K562 (cell line): ENCODE results near the gene PTP4A2. TPM values are rescaled to one million over a fixed set of nuclear protein-coding genes. Genes with fewer than 3 reads are reported as not detected.

ENCODE experiments used
- CC2D1A ChIP-seq: fragments of 450-650 bp; IDR thresholded peaks from 2 replicates; pipeline ENCODE4 v1.6.1; 2017; ENCODE audit warnings: mild to moderate bottlenecking
- CXXC5 ChIP-seq: fragments of 250-450 bp; sonication (Bioruptor Pico); IDR thresholded peaks from 2 replicates; pipeline ENCODE4 v1.8.0; 2022; ENCODE audit warnings: inconsistent platforms, mild to moderate bottlenecking, moderate library complexity
- EZH2 ChIP-seq: IDR thresholded peaks from 2 replicates; pipeline ENCODE4 v1.6.1; 2012; ENCODE audit warnings: low read depth, mild to moderate bottlenecking, inconsistent platforms, low read length, borderline replicate concordance
- FOS ChIP-seq: IDR thresholded peaks from 3 replicates; pipeline ENCODE4 v1.6.1; 2011; ENCODE audit not compliant: insufficient read length; ENCODE audit errors: extremely low read depth
- HEY1 ChIP-seq: fragments of 250-450 bp; sonication (Bioruptor Pico); IDR thresholded peaks from 2 replicates; pipeline ENCODE4 v1.5.0; 2020; ENCODE audit warnings: mild to moderate bottlenecking, moderate library complexity, borderline replicate concordance
- PHB2 ChIP-seq: fragments of 450-650 bp; IDR thresholded peaks from 2 replicates; pipeline ENCODE4 v1.6.1; 2017; ENCODE audit warnings: low read depth
- SMAD3 ChIP-seq: fragments of 450-650 bp; formaldehyde crosslinking; conservative IDR thresholded peaks from 2 replicates; pipeline ENCODE4 v1.4.0; 2020; ENCODE audit warnings: mild to moderate bottlenecking
- SUPT5H ChIP-seq: fragments of 450-650 bp; IDR thresholded peaks from 2 replicates; pipeline ENCODE4 v1.6.1; 2016
- ZC3H11A ChIP-seq: IDR thresholded peaks from 2 replicates; pipeline ENCODE4 v1.6.1; 2012; ENCODE audit warnings: low read depth, low read length, improper control_type of control experiment
- polyA plus RNA-seq, 8 experiments: library from polyadenylated mRNA; depleted of rRNA in 4 of 8; stranded (reverse) in 5 of 8; unstranded in 3 of 8; fragments of >200 nt; fragmentation: Nextera tagmentation in 2 of 8; fragmentation: Illumina TruSeq in 1 of 8; extraction: Ambion mirVana in 2 of 8; extraction: Trizol in 1 of 8; gene quantifications; 2 replicates each; pipeline versions ENCODE4 v1.2.1 to v1.2.3, GENCODE V29; 2011 to 2014; ENCODE audit warnings: inconsistent platforms in 1 of 8, missing spikeins in 1 of 8
- total RNA-seq, 7 experiments: library from RNA; depleted of rRNA in 6 of 7; stranded (reverse); fragments of >200 nt in 6 of 7; fragmentation: Illumina TruSeq in 2 of 7; extraction: Trizol in 2 of 7; gene quantifications; 2 replicates each; pipeline versions ENCODE4 v1.2.1 to v1.2.3, GENCODE V29; 2011 to 2021; ENCODE audit warnings: low replicate concordance in 1 of 7
- TF ChIP-seq, protein P1 (sequence below), 2 experiments: fragments of 450-650 bp; conservative IDR thresholded peaks; 2 replicates each; pipeline ENCODE4 v1.6.1; 2017; ENCODE audit warnings: mild to moderate bottlenecking in 2 of 2, moderate library complexity in 2 of 2
- TF ChIP-seq, protein P2 (sequence below): fragments of 250-450 bp; sonication (Bioruptor Pico); IDR thresholded peaks from 2 replicates; pipeline ENCODE4 v1.5.0; 2021
- TF ChIP-seq, protein P3 (sequence below): sonication (generic); formaldehyde crosslinking; IDR thresholded peaks from 2 replicates; pipeline ENCODE4 v1.8.0; 2022; ENCODE audit warnings: mild to moderate bottlenecking, missing genetic modification reagents
- TF ChIP-seq, protein P4 (sequence below): sonication (generic); formaldehyde crosslinking; IDR thresholded peaks from 2 replicates; pipeline ENCODE4 v1.8.0; 2023; ENCODE audit warnings: mild to moderate bottlenecking, missing genetic modification reagents
- TF ChIP-seq, protein P5 (sequence below): fragments of 250-450 bp; sonication (Bioruptor Pico); IDR thresholded peaks from 2 replicates; pipeline ENCODE4 v1.8.0; 2021; ENCODE audit warnings: moderate library complexity, mild to moderate bottlenecking, inconsistent platforms

Gene PTP4A2
- total and polyA plus RNA-seq, 9 of the 15 experiments (the other 6 are each of a cell fraction or from before 2014, with no cell fraction given) = 197 to 870 (median 480) TPM

DNA sequence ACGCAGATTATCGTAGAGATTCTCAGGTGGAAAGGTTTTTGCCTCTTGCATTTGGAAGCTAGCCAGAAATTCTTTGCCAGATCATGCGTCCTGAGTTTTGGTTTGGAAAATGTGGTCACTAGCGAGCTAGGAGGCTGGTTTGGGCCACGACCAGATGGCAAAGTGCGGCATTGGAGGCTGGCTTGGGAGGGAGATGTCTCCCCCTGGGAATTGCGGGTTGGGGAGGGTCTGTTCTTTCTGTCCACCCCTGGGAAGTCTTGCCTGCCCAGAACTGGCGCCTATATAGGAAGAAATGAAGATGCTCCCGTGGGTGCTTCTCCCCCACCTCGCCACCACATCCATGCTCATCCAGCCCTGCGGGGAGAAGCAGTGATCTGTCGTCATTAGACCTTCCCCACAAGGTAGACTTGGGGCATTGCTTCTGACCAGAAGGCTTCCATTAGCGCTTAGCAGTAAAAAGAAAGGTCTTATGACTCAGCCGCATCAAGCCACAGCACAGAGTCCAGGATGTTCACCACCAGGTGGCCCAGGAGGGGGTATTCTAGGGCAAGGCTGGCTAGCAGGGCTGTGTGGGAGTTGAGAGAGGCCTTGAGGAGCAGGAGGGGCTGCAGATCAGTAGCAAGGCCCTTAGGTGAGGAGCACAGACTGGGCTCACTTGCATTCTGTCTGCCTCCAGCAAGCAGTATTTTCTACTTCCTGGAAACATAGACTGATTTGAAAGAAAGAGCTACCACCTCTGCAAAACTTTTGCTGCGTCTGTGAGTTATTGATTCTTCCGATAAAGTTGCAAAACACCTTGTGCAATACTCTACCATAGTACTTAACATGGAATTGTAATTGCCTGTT, 1.5 kb upstream of the PTP4A2 start (continued):
- TF ChIP-seq EZH2 = no peak
- TF ChIP-seq CXXC5 (CRISPR knock-in tag) = peak; percentile 69
- TF ChIP-seq FOS = no peak
- no peak for TF ChIP-seq HEY1
- TF ChIP-seq, protein P1, sequence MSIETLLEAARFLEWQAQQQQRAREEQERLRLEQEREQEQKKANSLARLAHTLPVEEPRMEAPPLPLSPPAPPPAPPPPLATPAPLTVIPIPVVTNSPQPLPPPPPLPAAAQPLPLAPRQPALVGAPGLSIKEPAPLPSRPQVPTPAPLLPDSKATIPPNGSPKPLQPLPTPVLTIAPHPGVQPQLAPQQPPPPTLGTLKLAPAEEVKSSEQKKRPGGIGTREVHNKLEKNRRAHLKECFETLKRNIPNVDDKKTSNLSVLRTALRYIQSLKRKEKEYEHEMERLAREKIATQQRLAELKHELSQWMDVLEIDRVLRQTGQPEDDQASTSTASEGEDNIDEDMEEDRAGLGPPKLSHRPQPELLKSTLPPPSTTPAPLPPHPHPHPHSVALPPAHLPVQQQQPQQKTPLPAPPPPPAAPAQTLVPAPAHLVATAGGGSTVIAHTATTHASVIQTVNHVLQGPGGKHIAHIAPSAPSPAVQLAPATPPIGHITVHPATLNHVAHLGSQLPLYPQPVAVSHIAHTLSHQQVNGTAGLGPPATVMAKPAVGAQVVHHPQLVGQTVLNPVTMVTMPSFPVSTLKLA (conservative IDR thresholded peaks at IDR 0.05) = peak; percentile 13 to 53; a peak in 2 of 4 replicates
- peak; percentile 51; the same call in 1 of the 2 replicates for TF ChIP-seq CC2D1A
- TF ChIP-seq SMAD3 (CRISPR knock-in tag) = peak; percentile 28; the same call in 1 of the 2 replicates
- TF ChIP-seq SUPT5H = no peak
- TF ChIP-seq PHB2 = no peak
- TF ChIP-seq, protein P2, sequence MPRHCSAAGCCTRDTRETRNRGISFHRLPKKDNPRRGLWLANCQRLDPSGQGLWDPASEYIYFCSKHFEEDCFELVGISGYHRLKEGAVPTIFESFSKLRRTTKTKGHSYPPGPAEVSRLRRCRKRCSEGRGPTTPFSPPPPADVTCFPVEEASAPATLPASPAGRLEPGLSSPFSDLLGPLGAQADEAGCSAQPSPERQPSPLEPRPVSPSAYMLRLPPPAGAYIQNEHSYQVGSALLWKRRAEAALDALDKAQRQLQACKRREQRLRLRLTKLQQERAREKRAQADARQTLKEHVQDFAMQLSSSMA (CRISPR knock-in tag) = 0 out of 2 replicates have a peak, but pooled peaks have one; percentile 35
- TF ChIP-seq, protein P3, sequence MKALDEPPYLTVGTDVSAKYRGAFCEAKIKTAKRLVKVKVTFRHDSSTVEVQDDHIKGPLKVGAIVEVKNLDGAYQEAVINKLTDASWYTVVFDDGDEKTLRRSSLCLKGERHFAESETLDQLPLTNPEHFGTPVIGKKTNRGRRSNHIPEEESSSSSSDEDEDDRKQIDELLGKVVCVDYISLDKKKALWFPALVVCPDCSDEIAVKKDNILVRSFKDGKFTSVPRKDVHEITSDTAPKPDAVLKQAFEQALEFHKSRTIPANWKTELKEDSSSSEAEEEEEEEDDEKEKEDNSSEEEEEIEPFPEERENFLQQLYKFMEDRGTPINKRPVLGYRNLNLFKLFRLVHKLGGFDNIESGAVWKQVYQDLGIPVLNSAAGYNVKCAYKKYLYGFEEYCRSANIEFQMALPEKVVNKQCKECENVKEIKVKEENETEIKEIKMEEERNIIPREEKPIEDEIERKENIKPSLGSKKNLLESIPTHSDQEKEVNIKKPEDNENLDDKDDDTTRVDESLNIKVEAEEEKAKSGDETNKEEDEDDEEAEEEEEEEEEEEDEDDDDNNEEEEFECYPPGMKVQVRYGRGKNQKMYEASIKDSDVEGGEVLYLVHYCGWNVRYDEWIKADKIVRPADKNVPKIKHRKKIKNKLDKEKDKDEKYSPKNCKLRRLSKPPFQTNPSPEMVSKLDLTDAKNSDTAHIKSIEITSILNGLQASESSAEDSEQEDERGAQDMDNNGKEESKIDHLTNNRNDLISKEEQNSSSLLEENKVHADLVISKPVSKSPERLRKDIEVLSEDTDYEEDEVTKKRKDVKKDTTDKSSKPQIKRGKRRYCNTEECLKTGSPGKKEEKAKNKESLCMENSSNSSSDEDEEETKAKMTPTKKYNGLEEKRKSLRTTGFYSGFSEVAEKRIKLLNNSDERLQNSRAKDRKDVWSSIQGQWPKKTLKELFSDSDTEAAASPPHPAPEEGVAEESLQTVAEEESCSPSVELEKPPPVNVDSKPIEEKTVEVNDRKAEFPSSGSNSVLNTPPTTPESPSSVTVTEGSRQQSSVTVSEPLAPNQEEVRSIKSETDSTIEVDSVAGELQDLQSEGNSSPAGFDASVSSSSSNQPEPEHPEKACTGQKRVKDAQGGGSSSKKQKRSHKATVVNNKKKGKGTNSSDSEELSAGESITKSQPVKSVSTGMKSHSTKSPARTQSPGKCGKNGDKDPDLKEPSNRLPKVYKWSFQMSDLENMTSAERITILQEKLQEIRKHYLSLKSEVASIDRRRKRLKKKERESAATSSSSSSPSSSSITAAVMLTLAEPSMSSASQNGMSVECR (CRISPR knock-in tag) = peak; percentile 72; the same call in 1 of the 2 replicates
- TF ChIP-seq, protein P4, sequence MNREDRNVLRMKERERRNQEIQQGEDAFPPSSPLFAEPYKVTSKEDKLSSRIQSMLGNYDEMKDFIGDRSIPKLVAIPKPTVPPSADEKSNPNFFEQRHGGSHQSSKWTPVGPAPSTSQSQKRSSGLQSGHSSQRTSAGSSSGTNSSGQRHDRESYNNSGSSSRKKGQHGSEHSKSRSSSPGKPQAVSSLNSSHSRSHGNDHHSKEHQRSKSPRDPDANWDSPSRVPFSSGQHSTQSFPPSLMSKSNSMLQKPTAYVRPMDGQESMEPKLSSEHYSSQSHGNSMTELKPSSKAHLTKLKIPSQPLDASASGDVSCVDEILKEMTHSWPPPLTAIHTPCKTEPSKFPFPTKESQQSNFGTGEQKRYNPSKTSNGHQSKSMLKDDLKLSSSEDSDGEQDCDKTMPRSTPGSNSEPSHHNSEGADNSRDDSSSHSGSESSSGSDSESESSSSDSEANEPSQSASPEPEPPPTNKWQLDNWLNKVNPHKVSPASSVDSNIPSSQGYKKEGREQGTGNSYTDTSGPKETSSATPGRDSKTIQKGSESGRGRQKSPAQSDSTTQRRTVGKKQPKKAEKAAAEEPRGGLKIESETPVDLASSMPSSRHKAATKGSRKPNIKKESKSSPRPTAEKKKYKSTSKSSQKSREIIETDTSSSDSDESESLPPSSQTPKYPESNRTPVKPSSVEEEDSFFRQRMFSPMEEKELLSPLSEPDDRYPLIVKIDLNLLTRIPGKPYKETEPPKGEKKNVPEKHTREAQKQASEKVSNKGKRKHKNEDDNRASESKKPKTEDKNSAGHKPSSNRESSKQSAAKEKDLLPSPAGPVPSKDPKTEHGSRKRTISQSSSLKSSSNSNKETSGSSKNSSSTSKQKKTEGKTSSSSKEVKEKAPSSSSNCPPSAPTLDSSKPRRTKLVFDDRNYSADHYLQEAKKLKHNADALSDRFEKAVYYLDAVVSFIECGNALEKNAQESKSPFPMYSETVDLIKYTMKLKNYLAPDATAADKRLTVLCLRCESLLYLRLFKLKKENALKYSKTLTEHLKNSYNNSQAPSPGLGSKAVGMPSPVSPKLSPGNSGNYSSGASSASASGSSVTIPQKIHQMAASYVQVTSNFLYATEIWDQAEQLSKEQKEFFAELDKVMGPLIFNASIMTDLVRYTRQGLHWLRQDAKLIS (CRISPR knock-in tag) = no peak
- TF ChIP-seq, protein P5, sequence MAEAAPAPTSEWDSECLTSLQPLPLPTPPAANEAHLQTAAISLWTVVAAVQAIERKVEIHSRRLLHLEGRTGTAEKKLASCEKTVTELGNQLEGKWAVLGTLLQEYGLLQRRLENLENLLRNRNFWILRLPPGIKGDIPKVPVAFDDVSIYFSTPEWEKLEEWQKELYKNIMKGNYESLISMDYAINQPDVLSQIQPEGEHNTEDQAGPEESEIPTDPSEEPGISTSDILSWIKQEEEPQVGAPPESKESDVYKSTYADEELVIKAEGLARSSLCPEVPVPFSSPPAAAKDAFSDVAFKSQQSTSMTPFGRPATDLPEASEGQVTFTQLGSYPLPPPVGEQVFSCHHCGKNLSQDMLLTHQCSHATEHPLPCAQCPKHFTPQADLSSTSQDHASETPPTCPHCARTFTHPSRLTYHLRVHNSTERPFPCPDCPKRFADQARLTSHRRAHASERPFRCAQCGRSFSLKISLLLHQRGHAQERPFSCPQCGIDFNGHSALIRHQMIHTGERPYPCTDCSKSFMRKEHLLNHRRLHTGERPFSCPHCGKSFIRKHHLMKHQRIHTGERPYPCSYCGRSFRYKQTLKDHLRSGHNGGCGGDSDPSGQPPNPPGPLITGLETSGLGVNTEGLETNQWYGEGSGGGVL (CRISPR knock-in tag) = no peak
- no peak for TF ChIP-seq ZC3H11A
